ENCODE results near the gene CDH12. TPM values are rescaled to one million over a fixed set of nuclear protein-coding genes. Genes with fewer than 3 reads are reported as not detected.

Gene CDH12
- total RNA-seq, 1 donor from 2014 or later = not detected

DNA sequence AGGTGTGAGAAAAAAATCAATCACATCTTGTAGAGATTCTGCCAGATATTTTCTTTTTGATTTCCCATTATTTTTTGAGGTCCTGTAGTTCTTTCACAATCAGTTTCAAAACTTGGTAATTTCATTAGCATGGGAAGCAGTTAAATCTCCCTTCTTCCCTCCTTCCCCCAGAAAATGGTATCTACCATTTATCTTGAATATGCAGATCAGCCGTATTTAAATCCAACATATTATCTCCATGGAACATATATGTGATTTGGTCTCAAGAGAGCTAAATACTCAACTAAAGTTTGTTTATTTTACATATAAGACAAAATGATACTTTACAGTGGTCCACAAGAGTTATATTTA is 1034.8 kb downstream of the CDH12 start:
- Histone ChIP-seq H3K4me1 (no peaks in the 10 kb centered on the region), H3K27ac (no peak overlapping the region), H3K36me3 (no peaks in the 10 kb centered on the region), H3K4me3 (peak overlapping the region in 1 of 2 donors; percentile 6), H3K9me3 (no peaks in the 10 kb centered on the region), H3K27me3 (no peaks in the 10 kb centered on the region)
- intact Hi-C loops (cut with DNase I) = no loop called here
- no peak for TF ChIP-seq POLR2AphosphoS5 (IDR thresholded peaks at IDR 0.05; ENCODE audit: insufficient read depth in 1 of 2, low read depth in 1 of 2)
- TF ChIP-seq CTCF (IDR thresholded peaks at IDR 0.05) = no peak
- TF ChIP-seq POLR2A (IDR thresholded peaks at IDR 0.05) = no peak
- DNase-seq (ENCODE audit: extremely low spot score in 2 of 2) = no peak

DNA sequence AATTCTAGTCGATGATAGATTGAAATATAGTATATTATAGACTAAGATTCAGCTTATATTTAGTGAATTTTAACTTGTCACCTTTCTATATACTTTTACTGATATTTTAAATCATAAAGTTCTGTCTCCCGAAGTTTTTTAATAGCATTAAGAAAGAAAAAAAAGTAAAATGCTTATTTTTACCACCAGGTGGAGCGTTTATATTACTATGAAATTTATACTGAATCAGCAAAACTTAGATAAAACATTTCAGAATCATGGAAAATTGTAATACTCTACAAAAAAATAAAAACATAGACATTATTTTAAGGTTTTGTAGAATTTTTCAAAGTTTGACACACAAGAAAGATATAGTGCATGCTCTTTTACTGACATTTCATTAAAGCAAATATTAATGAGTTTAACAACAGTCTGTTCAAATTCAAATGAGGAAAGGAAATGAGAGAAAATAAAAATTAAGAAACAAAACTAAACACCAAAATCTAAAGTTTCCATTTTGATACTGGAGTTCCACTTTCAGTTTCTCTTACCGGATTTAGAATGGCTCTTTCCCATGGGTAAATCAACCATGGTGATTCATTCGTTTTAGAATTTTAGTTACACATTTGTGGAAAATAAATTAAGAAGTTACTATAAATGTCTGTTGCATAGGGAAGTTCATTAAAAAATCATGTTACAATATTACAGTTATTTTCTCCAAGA is 1035.3 kb downstream of the CDH12 start:
- intact Hi-C loops (cut with DNase I) = no loop called here
- Histone ChIP-seq H3K4me1 (no peaks in the 10 kb centered on the region), H3K36me3 (no peaks in the 10 kb centered on the region), H3K27me3 (no peaks in the 10 kb centered on the region), H3K27ac (no peak overlapping the region), H3K9me3 (no peaks in the 10 kb centered on the region), H3K4me3 (peak overlapping the region in 1 of 2 donors; percentile 6)
- TF ChIP-seq POLR2A (IDR thresholded peaks at IDR 0.05) (no peak), POLR2AphosphoS5 (IDR thresholded peaks at IDR 0.05; ENCODE audit: insufficient read depth in 1 of 2, low read depth in 1 of 2) (no peak), CTCF (IDR thresholded peaks at IDR 0.05) (no peak)
- DNase-seq (ENCODE audit: extremely low spot score in 2 of 2) = no peak

DNA sequence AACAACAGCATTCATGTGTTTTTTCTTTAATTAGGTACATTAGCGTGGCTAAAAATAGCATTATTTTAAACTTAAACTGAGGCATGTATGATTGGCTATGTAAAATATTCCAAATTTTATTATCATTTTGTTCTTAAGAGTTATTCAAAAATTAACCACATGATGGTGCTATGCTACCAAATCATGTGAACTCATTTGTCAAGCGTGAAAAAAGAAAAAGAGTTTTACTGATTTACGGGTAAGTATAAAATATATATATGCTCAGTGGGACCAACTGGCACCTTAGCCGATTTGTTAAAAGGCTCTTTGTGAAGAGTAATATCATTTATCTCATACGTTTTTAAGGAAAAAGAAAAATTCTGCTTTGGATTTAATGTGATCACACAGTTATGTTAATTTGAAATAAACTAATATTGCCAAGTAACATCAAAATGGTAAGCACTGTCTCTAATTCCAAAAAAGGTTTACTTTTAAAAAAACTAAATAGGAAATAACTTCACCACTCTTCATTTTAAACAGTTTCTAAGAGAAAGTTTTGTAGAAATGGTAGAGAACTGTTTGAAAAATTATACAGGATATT is 1042.3 kb downstream of the CDH12 start:
- Histone ChIP-seq H3K4me3 (no peak overlapping the region), H3K9me3 (no peaks in the 10 kb centered on the region), H3K36me3 (no peaks in the 10 kb centered on the region), H3K27ac (no peak overlapping the region), H3K4me1 (no peaks in the 10 kb centered on the region), H3K27me3 (no peaks in the 10 kb centered on the region)
- DNase-seq (ENCODE audit: extremely low spot score in 2 of 2) = no peak
- intact Hi-C loops (cut with DNase I) = no loop called here
- TF ChIP-seq POLR2A (IDR thresholded peaks at IDR 0.05) (no peak), POLR2AphosphoS5 (IDR thresholded peaks at IDR 0.05; ENCODE audit: insufficient read depth in 1 of 2, low read depth in 1 of 2) (no peak), CTCF (IDR thresholded peaks at IDR 0.05) (no peak)

- no peaks in the 10 kb centered on the region for H3K4me1 ChIP-seq
- TF ChIP-seq POLR2A (IDR thresholded peaks at IDR 0.05) (no peak), CTCF (IDR thresholded peaks at IDR 0.05) (no peak), POLR2AphosphoS5 (IDR thresholded peaks at IDR 0.05; ENCODE audit: insufficient read depth in 1 of 2, low read depth in 1 of 2) (no peak)
- H3K36me3 ChIP-seq = no peaks in the 10 kb centered on the region
- no peaks in the 10 kb centered on the region for H3K9me3 ChIP-seq
- H3K4me3 ChIP-seq = no peak overlapping the region
- intact Hi-C loops (cut with DNase I) = no loop called here
- no peak for DNase-seq (ENCODE audit: extremely low spot score in 2 of 2)
- no peak overlapping the region for H3K27ac ChIP-seq
- no peaks in the 10 kb centered on the region for H3K27me3 ChIP-seq
These were observed 1043.5 kb downstream of the CDH12 start for GRCh38 chr5:21809611-21810010.

DNA sequence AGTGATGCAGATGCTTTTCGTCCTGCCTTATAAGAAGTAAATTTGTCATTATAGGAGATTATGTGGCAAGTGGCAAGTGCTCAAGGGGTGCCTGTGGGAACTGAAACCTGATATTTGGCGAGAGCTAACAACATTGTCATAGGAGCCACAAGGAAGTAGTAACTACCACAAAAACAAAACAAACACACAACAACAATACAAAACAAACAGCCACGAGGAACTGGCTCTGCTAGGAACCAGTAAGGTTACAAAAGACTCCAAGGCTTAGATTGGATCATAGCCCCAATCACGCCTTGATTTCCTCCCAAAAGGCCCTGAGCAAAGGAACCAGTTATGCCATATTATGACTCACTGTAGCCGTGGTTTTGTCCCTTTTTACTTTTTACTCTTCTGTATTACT is 1045.2 kb downstream of the CDH12 start:
- intact Hi-C loops (cut with DNase I) = no loop called here
- Histone ChIP-seq H3K4me3 (no peak overlapping the region), H3K36me3 (no peaks in the 10 kb centered on the region), H3K4me1 (no peaks in the 10 kb centered on the region), H3K9me3 (no peaks in the 10 kb centered on the region), H3K27ac (no peak overlapping the region), H3K27me3 (no peaks in the 10 kb centered on the region)
- no peak for DNase-seq (ENCODE audit: extremely low spot score in 2 of 2)
- no peak for TF ChIP-seq POLR2AphosphoS5 (IDR thresholded peaks at IDR 0.05; ENCODE audit: insufficient read depth in 1 of 2, low read depth in 1 of 2)
- no peak for TF ChIP-seq CTCF (IDR thresholded peaks at IDR 0.05)
- TF ChIP-seq POLR2A (IDR thresholded peaks at IDR 0.05) = no peak

Data from vagina (tissue), 2 donors.